GM18519 (cell line): ENCODE data around the gene DEFB123.
"Not testable (repeated sequence)": the region's sequence is repeated elsewhere in the genome, so short reads cannot be mapped to it uniquely, and the experiment has no call there.

Experiments used
- ATAC-seq: cut with Tn5 transposase; IDR thresholded peaks from one replicate; pipeline ENCODE4 v1.9.1; 2021; ENCODE audit warnings: mild to moderate bottlenecking, moderate library complexity; ENCODE audit not compliant: unreplicated experiment, low FRiP score

The DEFB123 gene

GRCh38 chr20:31440012-31440659 lies at the start of gene DEFB123:
Gene DEFB123 (plus strand): TSS chr20:31440632. CDS start chr20:31440699, 67 bp downstream.
- no peak for ATAC-seq

GRCh38 chr20:31392836-31393235 lies 47.6 kb upstream of the DEFB123 start:
- no peak for ATAC-seq

- ATAC-seq, result no peak
Observed at GRCh38 chr20:31394900-31395299, 45.5 kb upstream of the DEFB123 start.

- no peak for ATAC-seq
Observed at GRCh38 chr20:31403886-31404285, 36.5 kb upstream of the DEFB123 start.

- no peak for ATAC-seq
Observed at GRCh38 chr20:31406115-31406514, 34.3 kb upstream of the DEFB123 start, which contains the start of gene DEFB121. Gene DEFB121 (minus strand): TSS chr20:31406215. CDS start chr20:31406152, 63 bp downstream.

GRCh38 chr20:31410011-31410410 lies 30.4 kb upstream of the DEFB123 start:
- ATAC-seq, result no peak

- no peak for ATAC-seq
Observed at GRCh38 chr20:31414381-31414780, 26.1 kb upstream of the DEFB123 start.

GRCh38 chr20:31415653-31416052 lies 24.8 kb upstream of the DEFB123 start:
- ATAC-seq, result no peak

GRCh38 chr20:31418307-31418706 lies 22.1 kb upstream of the DEFB123 start:
- ATAC-seq, result no peak

- ATAC-seq, result no peak
Observed at GRCh38 chr20:31425797-31426196, 14.6 kb upstream of the DEFB123 start.

- ATAC-seq, result not testable (repeated sequence)
Observed at GRCh38 chr20:31426891-31427551, 13.4 kb upstream of the DEFB123 start.

GRCh38 chr20:31427576-31427975 lies 12.9 kb upstream of the DEFB123 start:
- ATAC-seq, result not testable (repeated sequence)

GRCh38 chr20:31430568-31431115 lies 9.8 kb upstream of the DEFB123 start:
- no peak for ATAC-seq

GRCh38 chr20:31446084-31446819 lies 5.8 kb downstream of the DEFB123 start:
- no peak for ATAC-seq

GRCh38 chr20:31449511-31450414 lies 9.3 kb downstream of the DEFB123 start:
- ATAC-seq, result no peak

- no peak for ATAC-seq
Observed at GRCh38 chr20:31452575-31452974, 12.1 kb downstream of the DEFB123 start.

- ATAC-seq, result no peak
Observed at GRCh38 chr20:31454361-31454760, 13.9 kb downstream of the DEFB123 start.

GRCh38 chr20:31470946-31471345 lies 30.5 kb downstream of the DEFB123 start:
- ATAC-seq, result not testable (repeated sequence)

GRCh38 chr20:31472395-31473330 lies 32.2 kb downstream of the DEFB123 start:
- no peak for ATAC-seq
